Gastrocnemius medialis (tissue), 4 donors: Measurements from ENCODE around the gene EPAS1. TPM values are rescaled to one million over a fixed set of nuclear protein-coding genes. Genes with fewer than 3 reads are reported as not detected.
A peak's percentile ranks its signal among the peaks of the same experiment; 100 is the strongest.

Experiments
- ATAC-seq, 2 donors: fragments of 150-250 bp; one replicate each; pipeline ENCODE4 v1.9.1; 2016
- DNase-seq, 2 donors: peaks; one replicate each; pipeline ENCODE4 v3.0.0-alpha.2; 2019
- H3K27ac ChIP-seq, 4 donors: fragments of 200-600 bp; sonication (generic); 1 replicate in 1 of 4; 2 replicates in 3 of 4; pipeline ENCODE4 v1.5.1; 2016 to 2018; ENCODE audit warnings: mild to moderate bottlenecking in 2 of 4, moderate library complexity in 1 of 4
- H3K27me3 ChIP-seq, 3 donors: fragments of 200-600 bp; sonication (generic) in 2 of 3; 1 replicate in 1 of 3; 2 replicates in 2 of 3; pipeline versions ENCODE4 v1.5.1 to v1.6.0; 2016 to 2019; ENCODE audit warnings: mild to moderate bottlenecking in 1 of 3, moderate library complexity in 1 of 3
- H3K36me3 ChIP-seq, 2 donors: fragments of 200-600 bp; sonication (generic) in 1 of 2; one replicate each; pipeline ENCODE4 v1.5.1; 2017 to 2018
- H3K4me1 ChIP-seq, 2 donors: fragments of 200-600 bp; sonication (generic) in 1 of 2; one replicate each; pipeline ENCODE4 v1.5.1; 2016 to 2017; ENCODE audit warnings: mild to moderate bottlenecking in 2 of 2
- H3K4me3 ChIP-seq, 4 donors: fragments of 200-600 bp; sonication (generic) in 3 of 4; 1 replicate in 1 of 4; 2 replicates in 3 of 4; pipeline ENCODE4 v1.5.1; 2016 to 2019; ENCODE audit warnings: mild to moderate bottlenecking in 2 of 4
- H3K9me3 ChIP-seq, 3 donors: fragments of 200-600 bp; sonication (generic) in 2 of 3; 1 replicate in 1 of 3; 2 replicates in 2 of 3; pipeline ENCODE4 v1.5.1; 2016 to 2019
- CTCF ChIP-seq, 5 experiments: fragments of 450-650 bp in 3 of 5; fragments of 200-600 bp in 2 of 5; sonication (generic) in 2 of 5; IDR thresholded peaks in 4 of 5; conservative IDR thresholded peaks in 1 of 5; 1 replicate in 4 of 5; 2 replicates in 1 of 5; pipeline ENCODE4 v1.5.1; 2016 to 2019; ENCODE audit warnings: antibody characterized with exemption in 5 of 5, mild to moderate bottlenecking in 3 of 5, moderate library complexity in 3 of 5
- POLR2A ChIP-seq, 2 donors: fragments of 450-650 bp; IDR thresholded peaks; one replicate each; pipeline ENCODE4 v1.6.1; 2017; ENCODE audit warnings: antibody characterized with exemption in 2 of 2, mild to moderate bottlenecking in 2 of 2, moderate library complexity in 2 of 2
- in situ Hi-C, 4 donors: fragments of 200-750 bp; cut with MboI; loops; one replicate each; pipeline versions ENCODE4 v1.15.0 to v1.8.0; 2017; ENCODE audit warnings: low sequenced_read_pairs in 4 of 4
- intact Hi-C: fragments of 100-400 bp; cut with DNase I; formaldehyde crosslinking; loops from one replicate; pipeline ENCODE4 v1.15.1; 2023; ENCODE audit warnings: low total_unique reads
- total RNA-seq, 4 donors: library from RNA; depleted of rRNA; stranded (reverse); fragments of >200 nt; gene quantifications; one replicate each; pipeline versions ENCODE4 v1.1.0 to v1.2.3, GENCODE V29; 2016

Gene EPAS1
- total RNA-seq, 4 donors from 2014 or later: 61.5 to 95.1 (median 90.0) TPM

DNA sequence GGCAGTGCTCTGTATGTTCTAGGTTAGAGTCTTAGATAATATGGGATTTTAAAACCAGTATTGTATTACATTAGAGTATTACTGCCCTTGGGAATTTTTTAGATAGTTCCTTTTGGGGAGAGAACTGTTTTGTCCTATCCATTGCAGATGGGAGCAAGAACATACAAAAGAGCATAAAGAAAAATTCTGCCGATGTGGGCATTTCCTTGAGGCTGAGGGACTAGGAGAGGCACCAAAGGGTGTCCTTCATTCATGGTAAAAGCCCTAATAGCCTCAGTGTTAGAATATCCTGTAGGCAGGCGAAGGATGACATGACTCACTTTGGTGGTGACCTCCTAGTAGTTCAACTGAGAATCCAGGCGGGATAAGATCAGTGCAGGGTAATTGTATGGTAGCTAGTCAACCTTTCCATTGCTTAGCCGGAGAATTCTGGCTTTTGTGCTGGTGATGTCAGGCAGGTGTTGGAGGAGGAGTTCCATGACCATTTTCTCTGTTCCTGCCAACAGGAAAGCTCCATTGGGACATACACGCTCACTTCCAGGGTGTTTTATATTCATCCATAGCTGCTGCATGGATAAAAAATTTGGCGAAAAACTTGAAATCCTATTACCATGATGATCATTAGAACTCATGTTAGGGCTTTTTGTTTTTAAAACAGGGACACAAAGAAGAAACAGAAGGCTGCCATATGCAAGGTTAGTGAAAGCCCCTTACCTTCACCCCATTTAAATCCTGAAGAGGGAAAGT lies 28.1 kb downstream of the EPAS1 start:
- in situ Hi-C loops: no loop called here
- TF ChIP-seq POLR2A (IDR thresholded peaks at IDR 0.05) (no peak), CTCF (IDR thresholded peaks at IDR 0.05 in 4 of 5, conservative IDR thresholded peaks at IDR 0.05 in 1 of 5) (no peak)
- no peak for ATAC-seq
- H3K9me3 ChIP-seq: no peaks in the 10 kb centered on the region
- no peaks in the 10 kb centered on the region for H3K36me3 ChIP-seq
- H3K4me1 ChIP-seq: peaks cover 25 to 70% of the 10 kb centered on the region in 2 donors
- intact Hi-C loops: no loop called here
- H3K27me3 ChIP-seq: no peaks in the 10 kb centered on the region
- DNase-seq: no peak
- peak overlapping the region in 2 of 4 donors; percentile 24 for H3K27ac ChIP-seq
- H3K4me3 ChIP-seq: no peak overlapping the region

DNA sequence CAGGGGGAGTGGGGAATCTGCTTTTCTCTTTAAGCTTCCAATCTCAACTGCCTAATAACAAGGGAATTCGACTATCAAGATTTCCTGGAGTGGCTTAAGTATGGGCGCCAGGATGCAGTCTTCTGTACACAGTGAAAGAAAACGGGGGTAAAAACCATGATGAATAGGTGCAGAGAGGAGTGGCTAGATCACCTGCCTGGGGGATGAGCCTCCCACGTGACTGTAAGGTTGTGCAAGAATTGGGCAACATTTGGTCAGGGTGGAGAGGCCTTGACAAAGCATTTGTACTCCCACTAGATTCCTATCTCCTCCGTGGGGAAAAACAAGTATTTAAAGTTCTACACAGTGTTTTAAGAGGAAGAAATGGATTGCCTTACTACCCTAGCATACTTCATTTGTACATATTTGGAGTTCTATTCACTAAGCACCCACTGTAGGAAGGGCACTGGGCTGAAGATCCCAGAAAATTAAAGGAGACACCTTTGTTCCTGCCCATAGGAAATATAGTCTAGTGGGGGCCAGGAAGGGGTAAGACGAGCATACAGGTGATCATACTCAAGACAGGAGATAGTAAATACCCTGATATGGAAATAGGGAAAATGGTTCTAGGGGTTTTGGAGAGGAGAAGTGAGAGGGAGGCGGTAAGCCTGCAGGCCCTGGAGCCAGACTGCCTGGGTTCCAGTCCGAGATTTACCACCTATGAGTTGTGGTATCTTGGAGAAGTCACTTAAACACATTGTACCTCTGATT lies 29.2 kb downstream of the EPAS1 start:
- TF ChIP-seq POLR2A (IDR thresholded peaks at IDR 0.05): no peak
- TF ChIP-seq CTCF (IDR thresholded peaks at IDR 0.05 in 4 of 5, conservative IDR thresholded peaks at IDR 0.05 in 1 of 5): no peak
- Histone ChIP-seq H3K4me1 (peaks cover 36 to 75% of the 10 kb centered on the region in 2 donors), H3K36me3 (no peaks in the 10 kb centered on the region), H3K4me3 (no peak overlapping the region), H3K27ac (peak overlapping the region; percentile 20 to 44 (median 24)), H3K27me3 (no peaks in the 10 kb centered on the region), H3K9me3 (no peaks in the 10 kb centered on the region)
- intact Hi-C loops: no loop called here
- ATAC-seq (peak in 1 of 2 donors; percentile 45), DNase-seq (peak in 1 of 2 donors; percentile 37)
- in situ Hi-C loops: no loop called here

DNA sequence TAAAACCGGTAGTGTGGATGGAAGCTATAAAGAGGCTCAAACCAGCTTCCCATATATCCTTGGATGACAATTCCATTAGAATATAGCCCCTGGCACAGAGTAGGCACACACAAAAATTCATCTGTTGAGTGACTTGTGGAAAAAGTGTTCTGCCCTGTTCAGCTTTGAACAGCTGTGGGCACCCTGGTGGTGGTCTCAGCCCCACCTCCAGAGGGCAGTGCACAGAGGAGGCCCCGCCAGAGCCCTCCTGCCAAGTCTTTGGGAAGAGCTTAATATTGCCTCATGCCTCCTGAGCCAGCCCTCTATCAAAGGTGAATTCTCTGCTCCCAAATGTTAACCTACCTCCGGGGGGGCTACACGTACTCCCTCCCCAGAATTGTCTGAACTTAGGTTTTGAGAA lies 30.4 kb downstream of the EPAS1 start:
- intact Hi-C loops: no loop called here
- H3K4me3 ChIP-seq: no peak overlapping the region
- H3K36me3 ChIP-seq: no peaks in the 10 kb centered on the region
- TF ChIP-seq POLR2A (IDR thresholded peaks at IDR 0.05): no peak
- TF ChIP-seq CTCF (IDR thresholded peaks at IDR 0.05 in 4 of 5, conservative IDR thresholded peaks at IDR 0.05 in 1 of 5): no peak
- no peak for DNase-seq
- ATAC-seq: no peak
- H3K27ac ChIP-seq: peak overlapping the region; percentile 15 to 44 (median 26)
- no peaks in the 10 kb centered on the region for H3K27me3 ChIP-seq
- H3K9me3 ChIP-seq: no peaks in the 10 kb centered on the region
- peaks cover 48 to 77% of the 10 kb centered on the region in 2 donors for H3K4me1 ChIP-seq
- in situ Hi-C loops: no loop called here

DNA sequence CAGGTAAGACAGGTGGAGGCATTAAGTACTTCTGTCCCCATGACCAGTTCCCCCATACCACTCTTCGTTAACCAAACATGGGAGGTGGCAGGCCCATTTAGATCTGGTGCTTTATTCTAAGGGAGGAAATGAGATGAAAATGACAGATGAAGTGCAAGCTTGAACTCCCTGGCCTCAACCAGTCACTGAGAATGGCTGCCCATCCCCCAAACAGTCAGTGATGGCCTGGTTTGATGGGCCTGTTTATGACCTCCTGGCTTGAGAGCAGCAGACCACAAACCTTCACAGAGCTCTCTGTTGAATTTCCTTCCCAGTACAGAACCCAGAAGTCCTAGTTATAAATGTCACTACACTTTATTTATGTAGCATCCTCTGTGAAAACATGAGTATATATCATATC lies 31.1 kb downstream of the EPAS1 start:
- no peak for ATAC-seq
- no peak for DNase-seq
- no peaks in the 10 kb centered on the region for H3K9me3 ChIP-seq
- in situ Hi-C loops: no loop called here
- intact Hi-C loops: no loop called here
- no peak overlapping the region for H3K4me3 ChIP-seq
- H3K36me3 ChIP-seq: no peaks in the 10 kb centered on the region
- peaks cover 50 to 78% of the 10 kb centered on the region in 2 donors for H3K4me1 ChIP-seq
- peak overlapping the region; percentile 15 to 44 (median 26) for H3K27ac ChIP-seq
- no peaks in the 10 kb centered on the region for H3K27me3 ChIP-seq
- TF ChIP-seq POLR2A (IDR thresholded peaks at IDR 0.05) (no peak), CTCF (IDR thresholded peaks at IDR 0.05 in 4 of 5, conservative IDR thresholded peaks at IDR 0.05 in 1 of 5) (no peak)
